ENCODE results near the gene YTHDF2. TPM values are rescaled to one million over a fixed set of nuclear protein-coding genes. Genes with fewer than 3 reads are reported as not detected.

Gene YTHDF2
- total RNA-seq, 1 experiment from 2014 or later, result 200 TPM

DNA sequence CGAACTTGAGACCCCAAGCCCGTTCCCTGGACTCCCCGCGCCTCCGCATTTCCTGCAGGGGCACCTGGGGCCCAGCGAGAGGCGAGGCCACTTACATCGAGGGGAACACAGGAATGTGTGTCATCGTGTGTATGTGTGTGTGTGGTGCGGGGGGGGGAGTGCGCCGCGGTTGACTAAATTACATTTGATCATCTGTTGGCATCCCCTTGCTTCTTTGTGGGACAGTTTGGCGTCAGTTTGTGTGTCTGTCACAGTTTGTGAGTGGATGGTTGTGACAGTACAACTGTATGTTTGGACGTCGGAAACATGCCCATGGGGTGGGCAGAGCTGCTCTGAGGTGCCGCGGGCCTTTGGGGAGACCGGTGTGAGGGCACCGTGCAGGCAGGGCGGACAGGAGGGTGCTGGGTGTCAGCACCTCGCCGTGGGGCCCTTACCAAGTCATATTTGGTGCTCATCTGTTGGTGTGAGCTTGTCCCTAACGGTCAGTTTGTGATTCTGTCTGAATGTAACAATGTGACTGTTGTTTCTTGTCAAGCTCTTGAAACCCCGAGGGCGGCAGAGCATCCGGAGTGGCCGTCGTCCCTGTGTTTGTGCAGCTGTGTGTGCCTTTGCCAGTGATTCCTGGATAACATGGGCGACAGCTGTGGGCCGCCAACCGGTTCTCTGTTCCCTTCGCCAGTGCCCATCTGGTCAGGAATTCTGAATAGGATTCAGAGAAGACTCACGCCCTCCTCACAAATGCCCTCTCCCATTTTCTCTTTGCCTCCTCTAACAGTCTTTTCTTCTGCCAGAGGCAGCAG lies 76.1 kb downstream of the YTHDF2 start:
- H3K79me2 ChIP-seq (ENCODE audit: insufficient read depth, low read length), result no peaks in the 10 kb centered on the region
- Mint-ChIP-seq H3K27me3 (ENCODE audit: low read depth) (peaks cover 54% of the 10 kb centered on the region), H3K4me1 (peaks cover 9 to 25% of the 10 kb centered on the region in 2 experiments), H3K4me3 (peak overlapping the region; percentile 56 to 75), H3K9me3 (peaks cover 2 to 10% of the 10 kb centered on the region in 2 experiments; a peak in 3 of 5 replicates), H3K27ac (no peak overlapping the region; a peak in 1 of 7 replicates), H3K36me3 (ENCODE audit: insufficient read depth in 1 of 3, low read depth in 3 of 3) (peaks cover 0 to 8% (median 5%) of the 10 kb centered on the region in 3 experiments; a peak in 3 of 7 replicates)
- TF ChIP-seq, protein P1, sequence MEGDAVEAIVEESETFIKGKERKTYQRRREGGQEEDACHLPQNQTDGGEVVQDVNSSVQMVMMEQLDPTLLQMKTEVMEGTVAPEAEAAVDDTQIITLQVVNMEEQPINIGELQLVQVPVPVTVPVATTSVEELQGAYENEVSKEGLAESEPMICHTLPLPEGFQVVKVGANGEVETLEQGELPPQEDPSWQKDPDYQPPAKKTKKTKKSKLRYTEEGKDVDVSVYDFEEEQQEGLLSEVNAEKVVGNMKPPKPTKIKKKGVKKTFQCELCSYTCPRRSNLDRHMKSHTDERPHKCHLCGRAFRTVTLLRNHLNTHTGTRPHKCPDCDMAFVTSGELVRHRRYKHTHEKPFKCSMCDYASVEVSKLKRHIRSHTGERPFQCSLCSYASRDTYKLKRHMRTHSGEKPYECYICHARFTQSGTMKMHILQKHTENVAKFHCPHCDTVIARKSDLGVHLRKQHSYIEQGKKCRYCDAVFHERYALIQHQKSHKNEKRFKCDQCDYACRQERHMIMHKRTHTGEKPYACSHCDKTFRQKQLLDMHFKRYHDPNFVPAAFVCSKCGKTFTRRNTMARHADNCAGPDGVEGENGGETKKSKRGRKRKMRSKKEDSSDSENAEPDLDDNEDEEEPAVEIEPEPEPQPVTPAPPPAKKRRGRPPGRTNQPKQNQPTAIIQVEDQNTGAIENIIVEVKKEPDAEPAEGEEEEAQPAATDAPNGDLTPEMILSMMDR (conservative IDR thresholded peaks at IDR 0.05), result no peak
- H2BK5ac ChIP-seq (ENCODE audit: insufficient read length, low read length), result no peak overlapping the region
- no peak overlapping the region for H2BK12ac ChIP-seq (ENCODE audit: insufficient read length, low read depth, low read length)
- H3K9me3 ChIP-seq (ENCODE audit: control insufficient read depth, low read depth, low read length), result no peaks in the 10 kb centered on the region
- H2BK15ac ChIP-seq (ENCODE audit: low read depth, low read length), result no peak overlapping the region
- H2AFZ ChIP-seq (ENCODE audit: low read length), result no peak overlapping the region
- H2AK5ac ChIP-seq (ENCODE audit: insufficient read length, low read length), result no peak overlapping the region
- no peak overlapping the region for H4K91ac ChIP-seq (ENCODE audit: insufficient read length, low read depth, low read length)
- H3K18ac ChIP-seq (ENCODE audit: insufficient read length, low read depth, low read length), result no peak overlapping the region
- no peak overlapping the region for H3K23ac ChIP-seq (ENCODE audit: insufficient read length, low read depth, low read length)
- H4K8ac ChIP-seq (replicated peaks; ENCODE audit: insufficient read length, low read depth, low read length), result no peak overlapping the region
- peaks cover 25% of the 10 kb centered on the region for H3K27me3 ChIP-seq (ENCODE audit: insufficient read depth, low read length)
- H3K9ac ChIP-seq (ENCODE audit: extremely low read depth, insufficient read length, low read length), result no peak overlapping the region
- H3K23me2 ChIP-seq (ENCODE audit: insufficient read length, low read depth, low read length, poor library complexity, severe bottlenecking), result no peaks in the 10 kb centered on the region
- no peak overlapping the region for H3K27ac ChIP-seq (ENCODE audit: insufficient read length, low read depth, low read length)
- no peaks in the 10 kb centered on the region for H4K20me1 ChIP-seq (ENCODE audit: control insufficient read depth, insufficient read depth, insufficient read length)
- peak overlapping the region; percentile 50; the same call in 1 of the 2 replicates for H3K14ac ChIP-seq (ENCODE audit: insufficient read depth, low read length)
- H4K5ac ChIP-seq (ENCODE audit: insufficient read length, low read depth, low read length), result no peak overlapping the region
- no CpG with 5 or more reads among the region's 34 CpGs for WGBS (ENCODE audit: extremely low coverage, insufficient read length, low lambda C conversion rate)
- H3K56ac ChIP-seq (ENCODE audit: insufficient read length, low read depth, low read length), result no peak overlapping the region
- no peaks in the 10 kb centered on the region for H3K4me1 ChIP-seq (ENCODE audit: insufficient read depth, low read length)
- DNase-seq, result no peak
- no peak overlapping the region for H2BK120ac ChIP-seq (ENCODE audit: low read depth, low read length, poor library complexity, severe bottlenecking)
- no peak overlapping the region for H3K4ac ChIP-seq (ENCODE audit: low read depth, low read length)
- H3T11ph ChIP-seq (ENCODE audit: low read length), result no peak overlapping the region
- H2BK20ac ChIP-seq (ENCODE audit: low read depth, low read length, poor library complexity, severe bottlenecking), result no peak overlapping the region
- no peaks in the 10 kb centered on the region for H3K79me1 ChIP-seq (ENCODE audit: insufficient read depth, low read depth, low read length, poor library complexity, severe bottlenecking)
- H3K4me2 ChIP-seq (ENCODE audit: insufficient read depth, insufficient read length, low read length), result peak overlapping the region; percentile 29

All from H9 (cell line).